NCI-H2107 (cell line): ENCODE measurements around the gene PC.

Source experiments
- DNase-seq: peaks from one replicate; lab custom pipeline; 2025; lab: John Stamatoyannopoulos, UW

PC gene

DNA sequence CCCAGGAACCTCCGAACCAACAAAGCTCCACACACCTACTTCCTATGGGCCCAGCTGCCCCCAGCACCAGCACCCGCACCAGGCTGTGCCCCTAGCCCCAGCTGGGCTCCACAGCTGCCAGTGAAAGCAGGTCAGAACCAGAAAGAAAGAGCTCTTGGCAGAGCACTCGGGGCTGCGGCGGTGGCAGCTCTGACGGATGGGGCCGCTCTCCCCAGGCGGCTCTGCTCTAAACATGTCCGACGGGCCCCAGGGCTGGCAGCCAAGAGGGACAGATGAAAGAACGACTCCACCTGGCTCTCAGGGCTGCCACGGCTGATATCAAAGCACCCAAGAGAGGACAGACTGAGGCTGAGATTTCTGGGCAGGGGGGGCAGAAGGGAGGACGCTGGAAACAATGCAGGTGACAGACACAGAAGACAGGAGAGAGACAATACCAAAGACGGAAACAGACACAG, 75.6 kb downstream of the PC start:
- DNase-seq: no peak

DNA sequence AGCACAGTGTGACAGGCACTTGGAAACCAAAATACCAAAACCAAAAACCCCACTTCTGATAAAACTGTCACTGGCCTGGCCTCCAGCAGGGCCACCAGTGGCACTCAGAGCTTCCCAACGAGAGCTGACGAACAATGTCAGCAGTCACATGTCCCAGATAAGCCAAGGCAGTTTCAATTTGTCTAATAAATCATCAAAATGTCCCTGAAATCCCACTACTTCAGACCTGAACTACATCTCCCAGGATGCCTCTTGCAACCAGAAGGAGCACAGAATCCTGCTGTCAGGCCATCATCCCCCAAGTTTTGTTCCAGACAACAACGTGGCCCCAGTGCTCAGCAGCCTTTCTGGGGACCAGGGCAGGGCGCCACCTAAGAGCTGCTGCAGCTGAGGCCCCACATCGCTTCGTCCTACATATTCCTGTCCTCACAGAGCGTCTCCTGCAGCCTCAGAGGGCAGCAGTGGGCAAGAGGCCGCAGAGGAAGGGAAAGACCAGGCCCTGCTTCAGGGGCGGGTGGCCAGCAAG, 76.2 kb downstream of the PC start:
- no peak for DNase-seq

DNA sequence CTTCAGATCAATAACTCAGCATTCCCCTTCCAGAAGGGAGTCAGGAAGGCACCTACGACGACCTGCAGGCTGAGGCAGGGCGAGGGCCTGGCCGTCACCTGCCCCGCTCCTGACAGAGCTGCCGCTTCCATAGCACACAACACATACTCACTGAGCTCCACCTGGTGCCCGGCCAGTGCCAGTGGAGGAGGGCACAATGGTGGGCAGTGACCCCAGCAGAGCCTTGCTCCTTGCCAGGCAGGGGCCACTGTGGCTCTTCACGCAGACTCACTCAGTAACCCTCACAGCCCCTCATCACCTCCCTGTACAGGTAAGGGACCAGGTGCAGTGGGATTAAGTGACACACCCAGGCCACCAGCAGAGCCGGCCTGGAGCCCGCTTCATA, 76.7 kb downstream of the PC start:
- no peak for DNase-seq

- DNase-seq: peak; percentile 87
These were observed 77.4 kb downstream of the PC start for GRCh38 chr11:66880496-66881450.

- DNase-seq: no peak
These were observed 78.2 kb downstream of the PC start for GRCh38 chr11:66879999-66880398.

DNA sequence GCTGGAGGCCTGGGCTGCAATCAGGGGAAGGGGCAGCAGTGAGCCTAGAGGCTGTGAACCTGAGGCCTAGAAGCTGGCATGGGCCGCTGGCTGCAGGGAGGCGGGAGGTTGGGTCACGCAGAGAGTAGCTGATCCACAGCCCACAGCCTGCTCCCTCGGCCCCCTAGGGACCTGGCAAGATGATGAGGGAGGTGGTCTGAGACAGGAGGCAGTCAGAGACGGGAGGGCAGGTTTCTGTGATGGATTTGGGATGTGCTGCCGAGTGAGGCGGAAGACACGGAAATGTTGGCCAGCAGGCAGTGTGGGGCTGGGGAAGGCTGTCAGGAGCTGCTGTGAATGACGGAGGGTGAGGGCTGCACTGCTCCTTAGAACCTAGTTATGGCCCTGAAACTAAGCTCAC, 78.6 kb downstream of the PC start:
- no peak for DNase-seq

GRCh38 chr11:66879000-66879399, 79.2 kb downstream of the PC start:
- no peak for DNase-seq

GRCh38 chr11:66878474-66878873, 79.7 kb downstream of the PC start:
- DNase-seq: no peak

GRCh38 chr11:66877588-66878385, 80.4 kb downstream of the PC start:
- no peak for DNase-seq

DNA sequence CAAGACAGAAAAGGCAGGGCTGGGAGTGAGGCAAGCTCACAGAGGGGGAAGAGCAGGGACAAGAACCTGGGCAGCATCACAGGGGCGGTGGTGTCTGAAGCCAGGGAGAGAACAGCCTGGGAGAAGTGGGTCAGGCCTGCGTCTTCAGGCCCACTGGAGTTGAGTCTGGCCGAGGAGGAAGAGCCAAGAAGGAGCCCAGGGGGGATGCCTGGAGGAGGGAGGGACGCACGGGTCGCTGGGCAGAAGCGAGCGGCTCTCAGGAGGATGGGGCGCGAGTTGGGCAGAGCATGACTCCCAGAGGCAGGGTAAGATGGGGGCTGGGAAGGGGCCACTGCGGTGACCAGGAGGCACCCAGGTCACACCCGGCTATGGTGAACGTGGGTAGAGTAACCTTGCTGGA, 82.8 kb downstream of the PC start:
- DNase-seq: no peak

GRCh38 chr11:66874232-66874631, 84.0 kb downstream of the PC start:
- DNase-seq: no peak

DNA sequence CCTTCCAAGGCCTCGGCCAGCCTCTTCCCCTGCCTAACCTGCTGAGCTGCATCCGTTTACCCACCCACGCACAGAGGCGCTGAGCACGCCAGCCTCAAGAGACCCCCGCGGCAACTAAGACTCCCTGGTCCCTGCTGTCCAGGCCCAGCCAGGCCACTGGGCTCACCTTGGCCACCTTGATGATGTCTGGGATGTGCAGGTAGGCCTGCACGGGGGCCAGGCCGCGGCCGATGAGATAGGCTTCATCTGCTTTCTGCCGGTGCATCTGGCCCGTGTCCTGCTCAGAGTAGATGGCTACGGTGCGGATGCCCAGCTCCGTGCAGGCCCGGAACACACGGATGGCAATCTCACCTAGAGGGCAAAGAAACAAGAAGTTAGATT, 86.7 kb downstream of the PC start:
- no peak for DNase-seq

GRCh38 chr11:66870616-66871520, 87.3 kb downstream of the PC start:
- no peak for DNase-seq

DNA sequence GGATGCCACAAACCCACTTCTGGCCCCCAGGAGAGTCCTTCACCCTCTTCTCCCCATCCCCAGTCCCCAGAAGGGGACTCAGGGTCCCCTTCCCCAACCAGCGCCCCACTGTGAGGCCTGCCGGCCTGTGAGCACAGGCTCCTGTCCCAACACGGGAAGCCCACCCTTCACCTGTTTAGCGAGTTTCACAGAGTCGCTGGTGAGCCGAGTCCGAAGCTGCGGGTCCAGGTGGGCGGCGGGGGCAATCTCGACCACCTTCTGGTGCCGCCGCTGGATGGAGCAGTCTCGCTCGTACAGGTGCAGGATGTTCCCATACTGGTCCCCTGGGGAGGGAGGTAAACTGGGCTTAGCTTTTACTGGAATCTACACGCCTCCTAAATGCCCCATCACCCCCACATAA, 88.1 kb downstream of the PC start:
- DNase-seq: no peak

GRCh38 chr11:66869567-66869870, 88.7 kb downstream of the PC start:
- no peak for DNase-seq

GRCh38 chr11:66868726-66869566, 89.2 kb downstream of the PC start:
- no peak for DNase-seq

DNA sequence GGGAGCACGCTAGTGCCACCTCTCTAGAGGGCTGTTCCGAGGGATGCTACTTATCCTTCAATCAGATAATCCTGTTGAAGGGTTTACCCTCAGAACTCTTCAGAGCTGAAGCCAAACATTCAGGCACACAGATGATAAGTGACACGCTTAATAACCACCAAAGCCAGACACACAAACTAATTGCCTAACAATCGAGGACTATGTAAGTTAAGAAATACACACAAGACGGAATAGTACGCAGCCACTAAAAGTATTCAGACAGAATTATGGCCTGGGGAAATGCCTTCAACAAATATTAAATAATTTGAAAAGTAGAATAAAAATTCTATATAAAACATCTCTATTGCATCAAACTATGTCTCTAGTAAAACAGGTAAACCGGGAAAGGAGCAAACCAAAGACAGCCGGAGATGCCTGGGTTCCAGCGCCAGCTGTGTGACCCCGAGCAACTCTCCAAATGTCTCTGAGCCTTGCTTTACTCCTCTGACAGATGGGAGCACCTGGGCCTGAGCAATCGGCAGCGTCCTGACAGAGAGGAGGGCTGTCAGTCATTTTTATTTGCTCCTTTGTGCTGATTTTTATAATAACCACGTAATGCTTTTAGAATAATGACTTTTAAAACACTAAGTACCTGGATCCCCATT, 90.0 kb downstream of the PC start:
- DNase-seq: no peak

GRCh38 chr11:66867425-66868040, 90.7 kb downstream of the PC start:
- no peak for DNase-seq

DNA sequence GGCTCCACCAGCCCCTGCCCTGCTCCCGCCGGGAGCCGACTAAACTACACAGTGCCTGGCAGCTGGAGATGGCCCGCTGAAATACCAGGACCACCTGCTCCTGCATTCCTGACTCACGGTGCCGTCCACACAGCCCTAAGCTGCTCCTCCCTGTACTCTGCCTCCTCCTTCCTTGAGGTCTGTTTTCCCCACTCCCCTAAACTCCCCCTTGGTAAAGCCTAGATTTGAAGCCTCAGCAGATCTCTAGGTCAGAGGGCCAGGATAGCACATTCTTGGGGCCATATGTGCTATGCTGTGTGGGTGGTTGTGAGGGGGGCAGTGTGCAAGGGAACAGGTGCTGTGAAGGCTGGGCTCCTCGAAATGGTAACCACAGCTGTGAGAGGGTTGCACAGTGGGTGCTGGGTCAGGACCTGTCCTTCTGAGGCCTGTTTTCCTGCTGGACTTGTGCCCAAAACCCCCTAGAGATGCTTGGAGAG, 91.6 kb downstream of the PC start:
- no peak for DNase-seq

DNA sequence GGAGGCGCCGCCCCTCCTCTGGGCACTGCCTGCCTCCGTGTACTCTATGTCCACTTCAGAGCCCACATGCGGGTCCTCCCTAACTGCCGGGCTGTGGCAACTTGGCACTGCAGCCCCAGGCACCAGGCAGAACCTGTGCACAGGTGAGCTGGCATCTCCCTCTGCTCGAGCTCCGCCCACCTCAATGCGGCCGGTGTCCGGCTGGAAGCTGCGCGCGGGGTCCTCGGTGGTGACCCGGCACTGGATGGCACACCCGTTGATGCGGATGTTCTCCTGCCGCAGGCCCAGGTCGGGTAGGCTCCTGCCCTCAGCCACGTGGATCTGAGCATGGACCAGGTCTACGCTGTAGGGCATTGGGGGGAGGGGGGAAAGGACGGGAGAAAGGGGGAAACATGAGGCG, 92.2 kb downstream of the PC start:
- no peak for DNase-seq
